ENCODE measurements around the gene CEP152.

CEP152 gene

GRCh38 chr15:48850648-48851047 is 39.8 kb upstream of the CEP152 start:
- H3K27ac ChIP-seq: no peak overlapping the region
- no peak overlapping the region for H3K4me3 ChIP-seq
- no peak for TF ChIP-seq Cebpa-rat (IDR thresholded peaks at IDR 0.05)
- H3K9ac ChIP-seq: no peak overlapping the region
- no peak overlapping the region for H3K4me2 ChIP-seq
- peaks cover 0 to 6% (median 0%) of the 10 kb centered on the region in 11 experiments; a peak in 1 of 22 replicates for H3K9me3 ChIP-seq (replicated peaks in 1 of 11)
- no peaks in the 10 kb centered on the region for H3K27me3 ChIP-seq
- H3K4me1 ChIP-seq: no peaks in the 10 kb centered on the region
- H3K36me3 ChIP-seq: no peaks in the 10 kb centered on the region
- H4K20me1 ChIP-seq: no peaks in the 10 kb centered on the region

GRCh38 chr15:48845123-48845522 is 34.3 kb upstream of the CEP152 start:
- H3K27ac ChIP-seq: no peak overlapping the region
- H3K27me3 ChIP-seq: no peaks in the 10 kb centered on the region
- H3K9ac ChIP-seq: no peak overlapping the region
- no peak overlapping the region for H3K4me2 ChIP-seq
- H3K9me3 ChIP-seq (replicated peaks in 1 of 11): peaks cover 0 to 5% (median 0%) of the 10 kb centered on the region in 11 experiments; a peak in 1 of 22 replicates
- no peak overlapping the region for H3K4me3 ChIP-seq
- TF ChIP-seq Cebpa-rat (IDR thresholded peaks at IDR 0.05): no peak
- H3K4me1 ChIP-seq: no peaks in the 10 kb centered on the region
- H3K36me3 ChIP-seq: no peaks in the 10 kb centered on the region
- H4K20me1 ChIP-seq: no peaks in the 10 kb centered on the region

GRCh38 chr15:48842501-48842900 is 31.6 kb upstream of the CEP152 start:
- H3K4me3 ChIP-seq: no peak overlapping the region
- H3K9me3 ChIP-seq (replicated peaks in 1 of 11): peaks cover 0 to 5% (median 0%) of the 10 kb centered on the region in 11 experiments; a peak in 1 of 22 replicates
- H3K36me3 ChIP-seq: no peaks in the 10 kb centered on the region
- H4K20me1 ChIP-seq: no peaks in the 10 kb centered on the region
- H3K4me2 ChIP-seq: no peak overlapping the region
- no peaks in the 10 kb centered on the region for H3K4me1 ChIP-seq
- no peak for TF ChIP-seq Cebpa-rat (IDR thresholded peaks at IDR 0.05)
- no peak overlapping the region for H3K9ac ChIP-seq
- H3K27me3 ChIP-seq: no peaks in the 10 kb centered on the region
- H3K27ac ChIP-seq: no peak overlapping the region

- peaks cover 10 to 25% (median 19%) of the 10 kb centered on the region in 11 experiments for H3K9me3 ChIP-seq (replicated peaks in 1 of 11)
- H3K9ac ChIP-seq: no peak overlapping the region
- H3K27me3 ChIP-seq: no peaks in the 10 kb centered on the region
Observed at GRCh38 chr15:48834756-48835155, 23.9 kb upstream of the CEP152 start.

GRCh38 chr15:48833526-48834239 is 22.8 kb upstream of the CEP152 start:
- TF ChIP-seq Cebpa-rat (IDR thresholded peaks at IDR 0.05): no peak
- Histone ChIP-seq H3K4me3 (no peak overlapping the region), H4K20me1 (no peaks in the 10 kb centered on the region), H3K27me3 (no peaks in the 10 kb centered on the region), H3K36me3 (no peaks in the 10 kb centered on the region), H3K27ac (no peak overlapping the region), H3K9me3 (replicated peaks in 1 of 11) (peaks cover 10 to 25% (median 19%) of the 10 kb centered on the region in 11 experiments), H3K9ac (no peak overlapping the region), H3K4me2 (no peak overlapping the region), H3K4me1 (no peaks in the 10 kb centered on the region)

More at GRCh38 chr15:48834756-48835155, 23.9 kb upstream of the CEP152 start:
- Histone ChIP-seq H3K27ac (no peak overlapping the region), H3K36me3 (no peaks in the 10 kb centered on the region), H3K4me3 (no peak overlapping the region), H4K20me1 (no peaks in the 10 kb centered on the region), H3K4me2 (no peak overlapping the region), H3K4me1 (no peaks in the 10 kb centered on the region)
- TF ChIP-seq Cebpa-rat (IDR thresholded peaks at IDR 0.05): no peak

- Histone ChIP-seq H4K20me1 (no peaks in the 10 kb centered on the region), H3K27me3 (no peaks in the 10 kb centered on the region), H3K4me3 (no peak overlapping the region), H3K9ac (no peak overlapping the region), H3K36me3 (no peaks in the 10 kb centered on the region), H3K9me3 (replicated peaks in 1 of 11) (peaks cover 10 to 25% (median 19%) of the 10 kb centered on the region in 11 experiments), H3K27ac (no peak overlapping the region), H3K4me2 (no peak overlapping the region), H3K4me1 (no peaks in the 10 kb centered on the region)
- no peak for TF ChIP-seq Cebpa-rat (IDR thresholded peaks at IDR 0.05)
Observed at GRCh38 chr15:48832648-48833047, 21.8 kb upstream of the CEP152 start.

GRCh38 chr15:48828906-48829305 is 18.0 kb upstream of the CEP152 start:
- Histone ChIP-seq H3K9me3 (replicated peaks in 1 of 11) (peaks cover 10 to 22% (median 19%) of the 10 kb centered on the region in 11 experiments), H3K4me3 (no peak overlapping the region), H3K4me2 (no peak overlapping the region), H3K27me3 (no peaks in the 10 kb centered on the region), H3K27ac (no peak overlapping the region), H3K36me3 (no peaks in the 10 kb centered on the region), H3K4me1 (no peaks in the 10 kb centered on the region), H3K9ac (no peak overlapping the region), H4K20me1 (no peaks in the 10 kb centered on the region)
- TF ChIP-seq Cebpa-rat (IDR thresholded peaks at IDR 0.05): no peak

GRCh38 chr15:48828471-48828870 is 17.6 kb upstream of the CEP152 start:
- H3K9ac ChIP-seq: no peak overlapping the region
- peaks cover 7 to 18% (median 16%) of the 10 kb centered on the region in 11 experiments for H3K9me3 ChIP-seq (replicated peaks in 1 of 11)
- no peak for TF ChIP-seq Cebpa-rat (IDR thresholded peaks at IDR 0.05)

GRCh38 chr15:48825075-48825474 is 14.2 kb upstream of the CEP152 start:
- Histone ChIP-seq H4K20me1 (no peaks in the 10 kb centered on the region), H3K27me3 (no peaks in the 10 kb centered on the region), H3K4me1 (no peaks in the 10 kb centered on the region), H3K4me3 (no peak overlapping the region), H3K36me3 (no peaks in the 10 kb centered on the region), H3K4me2 (no peak overlapping the region), H3K9me3 (replicated peaks in 1 of 11) (peaks cover 0 to 10% (median 3%) of the 10 kb centered on the region in 11 experiments; a peak in 3 of 22 replicates), H3K9ac (no peak overlapping the region), H3K27ac (no peak overlapping the region)
- TF ChIP-seq Cebpa-rat (IDR thresholded peaks at IDR 0.05): no peak

More at GRCh38 chr15:48828471-48828870, 17.6 kb upstream of the CEP152 start:
- no peaks in the 10 kb centered on the region for H3K4me1 ChIP-seq
- H3K4me3 ChIP-seq: no peak overlapping the region
- no peak overlapping the region for H3K4me2 ChIP-seq
- no peaks in the 10 kb centered on the region for H3K36me3 ChIP-seq
- H3K27me3 ChIP-seq: no peaks in the 10 kb centered on the region
- H4K20me1 ChIP-seq: no peaks in the 10 kb centered on the region
- H3K27ac ChIP-seq: no peak overlapping the region

- Histone ChIP-seq H3K36me3 (no peaks in the 10 kb centered on the region), H3K4me2 (no peak overlapping the region), H3K4me1 (no peaks in the 10 kb centered on the region), H3K27ac (no peak overlapping the region), H3K9ac (no peak overlapping the region), H3K27me3 (no peaks in the 10 kb centered on the region), H3K4me3 (no peak overlapping the region), H3K9me3 (replicated peaks in 1 of 11) (peaks cover 0 to 10% (median 3%) of the 10 kb centered on the region in 11 experiments; a peak in 3 of 22 replicates), H4K20me1 (no peaks in the 10 kb centered on the region)
- TF ChIP-seq Cebpa-rat (IDR thresholded peaks at IDR 0.05): no peak
Observed at GRCh38 chr15:48823706-48824105, 12.8 kb upstream of the CEP152 start.
